Measurements from ENCODE around the gene AMN.

The AMN gene

DNA sequence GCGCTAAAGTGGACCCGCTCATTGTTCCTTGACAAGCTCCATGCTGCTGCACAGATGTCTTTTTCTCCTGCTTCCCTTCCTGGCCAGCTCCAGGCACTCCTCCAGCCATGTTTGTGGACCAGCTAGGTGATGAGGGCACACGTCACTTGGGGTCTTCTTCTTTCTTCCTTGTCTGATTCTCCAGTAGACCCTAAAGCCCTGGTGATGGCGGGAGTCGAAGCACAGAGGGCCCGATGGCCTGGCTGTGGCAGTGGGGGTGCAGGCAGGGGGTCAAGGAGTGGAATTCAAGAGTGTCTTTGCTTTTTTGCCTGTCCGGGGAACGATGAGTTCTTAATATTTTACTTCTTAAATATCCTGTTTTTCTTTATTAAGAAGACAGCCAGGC is 23.0 kb upstream of the AMN start:
- ATAC-seq = no peak

DNA sequence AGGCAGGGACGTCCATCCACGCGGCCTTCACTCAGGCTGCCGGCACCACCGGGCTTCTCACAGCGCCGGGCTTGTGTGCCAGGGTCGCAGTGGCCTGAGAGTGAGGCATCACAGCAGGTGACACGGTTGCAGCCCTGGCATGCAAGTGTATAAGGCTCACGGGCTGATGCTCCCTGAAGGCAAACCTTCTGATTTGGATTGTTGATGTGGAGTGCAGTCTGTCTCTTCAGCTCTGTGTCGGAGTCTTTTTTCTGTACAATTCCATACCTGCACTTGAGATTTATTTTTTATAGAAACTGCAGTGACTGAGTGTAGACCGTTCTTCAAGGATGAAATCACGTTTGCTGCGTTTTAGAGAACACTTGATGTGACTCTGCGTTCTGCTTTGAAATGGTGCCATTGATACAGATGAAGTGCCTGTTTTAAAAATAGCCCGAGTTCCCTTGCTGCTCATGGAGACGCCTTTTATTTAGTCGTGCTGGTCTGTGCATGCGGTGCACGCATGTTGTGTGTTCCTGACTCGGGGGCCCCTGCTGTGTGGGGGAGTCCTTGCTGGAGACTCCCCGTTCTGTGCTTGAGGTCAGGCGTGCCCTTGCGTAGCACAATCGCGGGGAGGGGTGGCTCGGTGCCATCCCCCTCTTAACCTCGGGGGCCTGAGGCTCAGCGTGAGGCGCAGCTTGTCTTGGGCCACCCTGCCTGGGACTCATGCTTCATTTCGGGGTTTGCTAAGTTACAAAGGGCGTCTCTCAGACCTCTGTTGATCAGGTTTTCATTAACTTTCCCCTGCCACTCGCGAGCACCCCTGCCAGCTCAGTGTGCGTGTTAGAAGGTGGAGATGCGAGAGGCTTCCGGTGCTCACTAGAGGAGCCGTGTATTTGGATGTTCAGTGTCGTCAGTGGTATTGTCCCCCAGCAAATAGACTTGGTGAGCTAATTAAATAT is 21.6 kb upstream of the AMN start:
- no peak for ATAC-seq

DNA sequence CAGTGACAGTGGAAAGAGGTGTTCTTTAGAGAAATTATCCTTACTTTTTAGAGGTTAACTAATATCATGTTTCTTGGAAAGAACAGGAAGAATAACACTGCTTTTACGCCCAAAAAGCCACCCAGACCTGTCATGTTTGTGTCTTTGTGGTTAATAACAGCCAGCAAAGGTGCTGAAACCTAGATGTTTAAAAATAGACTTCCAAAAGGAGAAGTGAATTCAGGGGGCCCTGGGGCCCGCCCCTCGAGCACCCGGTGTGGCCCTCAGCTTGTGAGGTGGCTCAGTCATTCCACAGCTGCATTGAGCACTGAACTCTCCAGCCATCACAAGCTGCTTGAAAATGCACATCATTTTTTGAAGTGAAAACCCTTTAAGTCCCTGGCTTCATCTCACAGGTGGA is 20.8 kb upstream of the AMN start:
- ATAC-seq = peak; percentile 20 to 41

DNA sequence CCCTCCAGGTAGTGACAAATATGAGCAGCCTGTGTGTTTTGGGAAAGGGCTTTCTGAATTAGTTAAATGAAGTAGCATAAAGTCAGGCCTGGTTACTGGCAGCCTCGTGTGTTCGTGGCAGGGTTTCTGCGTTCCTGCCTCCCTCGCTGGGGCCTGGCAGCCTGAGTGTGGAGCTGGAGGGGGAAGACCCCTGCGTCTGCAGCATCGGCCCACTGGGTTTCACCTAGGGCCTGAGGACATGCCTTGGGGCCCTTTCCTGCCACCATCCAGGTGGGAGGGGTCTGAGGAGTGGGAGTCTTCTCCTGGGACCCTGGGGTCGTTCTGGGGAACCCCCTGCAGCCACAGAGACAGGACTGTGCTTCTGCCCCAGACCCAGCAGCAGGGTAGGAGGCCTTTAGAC is 20.4 kb upstream of the AMN start:
- no peak for ATAC-seq

DNA sequence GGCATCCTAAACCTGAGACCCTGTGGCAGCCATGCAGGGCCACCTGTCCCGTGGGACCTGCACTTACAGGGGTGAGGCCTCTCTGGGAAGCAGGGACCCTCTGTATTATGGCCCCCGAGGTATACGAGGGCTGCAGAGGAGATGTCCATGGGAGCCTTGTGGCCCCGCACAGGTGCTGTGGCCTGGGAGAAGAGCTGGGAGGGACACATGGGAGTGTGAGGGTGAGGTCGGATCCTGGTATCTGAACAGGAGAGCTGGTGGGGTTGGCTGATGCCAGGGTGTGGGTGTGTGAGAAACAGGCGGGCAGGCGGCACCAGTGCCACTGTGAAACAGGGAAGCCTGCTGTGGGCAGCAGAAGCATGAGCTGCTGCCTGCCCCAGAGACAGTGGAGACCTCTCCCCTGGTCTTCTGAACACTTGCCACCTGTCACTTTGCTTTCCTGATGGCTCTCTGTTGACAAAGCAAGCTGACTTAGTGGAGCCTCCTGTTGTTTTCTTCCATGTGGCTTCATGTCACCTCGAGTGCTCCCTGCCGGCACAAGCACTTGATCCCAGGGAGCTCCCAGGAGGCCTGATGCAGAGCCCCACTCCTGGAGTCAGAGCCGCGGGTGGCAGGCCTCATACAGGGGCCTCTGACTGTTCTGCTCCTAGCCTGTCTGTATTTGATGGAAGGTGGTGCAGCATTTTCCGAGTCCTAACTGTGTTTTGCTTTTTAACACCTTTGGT is 19.8 kb upstream of the AMN start:
- ATAC-seq = no peak

DNA sequence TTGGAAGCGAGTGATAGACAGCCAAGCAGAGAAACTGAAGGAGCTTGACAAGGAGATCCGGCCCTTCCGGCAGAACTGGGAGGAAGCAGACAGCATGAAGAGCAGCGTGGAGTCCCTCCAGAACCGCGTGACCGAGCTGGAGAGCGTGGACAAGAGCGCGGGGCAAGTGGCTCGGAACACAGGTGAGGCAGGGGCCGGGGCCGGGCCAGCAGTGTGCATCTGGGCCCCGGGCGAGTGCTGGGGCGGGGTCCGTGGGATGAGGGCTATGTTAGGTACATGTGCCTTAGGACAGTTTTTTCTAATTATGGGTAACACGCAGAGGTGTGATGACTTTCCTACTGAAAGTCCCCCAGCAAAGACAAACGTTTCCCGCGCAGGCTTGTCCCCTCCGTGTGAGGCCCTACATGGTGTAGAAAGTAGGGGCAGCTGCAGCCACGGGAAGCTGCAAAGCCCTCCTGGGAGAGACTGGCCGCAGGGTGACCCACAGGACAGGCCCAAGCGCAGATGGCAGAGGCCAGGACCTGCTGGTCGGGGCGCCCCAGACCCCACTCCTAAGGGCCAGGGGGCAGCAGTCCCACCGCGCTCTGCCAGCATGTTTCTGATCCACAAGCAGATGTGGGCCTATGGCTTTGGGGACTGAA is 19.1 kb upstream of the AMN start:
- ATAC-seq = no peak

DNA sequence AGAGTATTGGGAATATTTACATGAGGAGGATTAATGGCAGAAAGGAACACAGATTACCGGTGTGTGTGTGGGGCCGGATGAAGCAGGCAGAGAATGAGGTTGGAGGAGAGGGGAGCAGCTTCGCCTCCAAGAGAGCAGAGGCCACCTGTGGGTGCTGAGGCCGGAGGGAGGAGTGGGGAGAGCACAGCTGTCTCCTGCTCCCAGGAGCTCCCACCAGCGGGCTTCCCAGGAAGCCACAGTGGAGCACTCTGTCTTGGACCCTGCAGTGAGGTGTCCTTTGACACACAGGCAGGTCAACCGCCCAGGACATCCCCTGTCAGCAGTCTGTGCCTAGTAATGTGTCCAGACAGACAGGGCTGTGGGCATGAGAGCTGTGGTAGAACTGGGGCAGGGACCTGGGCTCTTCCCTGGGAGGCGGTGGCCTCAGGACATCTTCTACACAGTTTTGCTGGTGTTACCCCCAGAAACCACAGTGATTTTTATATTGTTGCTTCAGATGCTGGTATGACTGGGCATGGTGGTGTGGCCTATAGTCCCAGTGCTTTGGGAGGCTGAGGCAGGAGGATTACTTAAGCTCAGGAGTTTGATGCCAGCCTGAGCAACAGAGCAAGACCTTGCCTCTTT is 18.5 kb upstream of the AMN start:
- ATAC-seq = no peak

DNA sequence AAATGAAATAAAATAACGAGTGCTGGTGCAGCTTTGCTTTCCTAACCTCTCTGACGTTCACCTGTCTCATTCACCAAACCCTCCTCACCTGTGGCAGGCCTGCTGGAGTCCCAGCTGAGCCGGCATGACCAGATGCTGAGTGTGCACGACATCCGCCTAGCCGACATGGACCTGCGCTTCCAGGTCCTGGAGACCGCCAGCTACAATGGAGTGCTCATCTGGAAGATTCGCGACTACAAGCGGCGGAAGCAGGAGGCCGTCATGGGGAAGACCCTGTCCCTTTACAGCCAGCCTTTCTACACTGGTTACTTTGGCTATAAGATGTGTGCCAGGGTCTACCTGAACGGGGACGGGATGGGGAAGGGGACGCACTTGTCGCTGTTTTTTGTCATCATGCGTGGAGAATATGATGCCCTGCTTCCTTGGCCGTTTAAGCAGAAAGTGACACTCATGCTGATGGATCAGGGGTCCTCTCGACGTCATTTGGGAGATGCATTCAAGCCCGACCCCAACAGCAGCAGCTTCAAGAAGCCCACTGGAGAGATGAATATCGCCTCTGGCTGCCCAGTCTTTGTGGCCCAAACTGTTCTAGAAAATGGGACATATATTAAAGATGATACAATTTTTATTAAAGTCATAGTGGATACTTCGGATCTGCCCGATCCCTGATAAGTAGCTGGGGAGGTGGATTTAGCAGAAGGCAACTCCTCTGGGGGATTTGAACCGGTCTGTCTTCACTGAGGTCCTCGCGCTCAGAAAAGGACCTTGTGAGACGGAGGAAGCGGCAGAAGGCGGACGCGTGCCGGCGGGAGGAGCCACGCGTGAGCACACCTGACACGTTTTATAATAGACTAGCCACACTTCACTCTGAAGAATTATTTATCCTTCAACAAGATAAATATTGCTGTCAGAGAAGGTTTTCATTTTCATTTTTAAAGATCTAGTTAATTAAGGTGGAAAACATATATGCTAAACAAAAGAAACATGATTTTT is 17.1 kb upstream of the AMN start:
- no peak for ATAC-seq

DNA sequence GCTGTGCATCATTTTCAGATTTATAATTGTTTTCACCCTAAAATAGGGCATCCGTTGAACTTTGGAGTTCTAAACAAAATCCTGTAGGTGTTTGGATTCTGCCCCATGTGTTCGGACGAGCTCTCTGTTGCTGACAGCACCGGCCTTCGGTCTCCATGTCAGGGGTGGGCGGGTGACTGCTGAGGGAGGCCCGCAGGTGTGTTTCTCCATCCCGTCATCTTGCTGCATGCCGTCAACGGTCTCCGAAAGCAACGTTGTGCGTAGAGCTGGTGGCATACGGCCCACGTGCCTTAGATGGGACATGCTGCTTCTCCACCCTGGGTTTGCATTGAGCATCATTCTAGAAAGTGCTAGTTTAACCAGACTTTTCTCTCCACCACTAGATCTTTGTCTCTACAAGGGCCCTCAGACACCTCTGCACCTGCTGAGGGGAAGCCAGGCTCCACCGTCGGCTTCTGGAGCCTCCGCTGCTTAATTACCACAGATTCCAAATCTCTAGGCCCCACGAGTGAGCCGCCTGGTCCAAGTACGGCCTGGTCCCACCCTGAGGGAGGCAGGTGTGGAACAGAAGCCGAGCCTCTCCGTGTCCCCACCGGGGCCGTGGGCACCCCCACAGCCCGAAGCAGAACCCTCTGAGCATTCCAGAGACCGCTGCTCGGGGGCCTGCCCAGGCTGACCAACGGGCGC is 15.7 kb upstream of the AMN start:
- ATAC-seq = no peak

DNA sequence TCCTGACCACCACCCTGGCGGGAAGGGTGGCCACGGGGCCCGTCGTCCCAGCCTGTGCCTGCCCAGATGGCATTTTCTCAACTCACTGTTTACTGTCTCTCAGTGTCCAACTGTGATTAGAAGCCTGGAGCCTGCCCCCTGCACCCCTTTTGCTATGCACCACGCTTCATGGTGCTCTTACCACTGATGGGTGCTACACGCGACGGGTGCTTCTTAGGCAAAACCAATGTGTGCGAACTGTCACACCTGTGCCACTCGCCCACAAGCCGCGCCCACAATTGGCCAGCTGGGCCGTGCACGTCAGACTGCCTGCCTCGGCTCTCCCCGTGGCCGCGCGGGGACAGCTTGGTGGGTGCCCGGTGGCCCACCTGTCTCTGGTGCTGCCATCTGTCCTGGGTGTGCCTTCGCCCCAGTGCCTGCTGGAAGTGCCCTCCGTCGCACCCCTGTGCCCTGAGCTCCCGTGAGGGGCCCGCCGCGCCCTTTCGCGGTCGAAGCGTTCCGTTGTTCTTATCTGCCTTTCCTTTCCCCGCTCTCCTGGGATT is 15.1 kb upstream of the AMN start:
- no peak for ATAC-seq

DNA sequence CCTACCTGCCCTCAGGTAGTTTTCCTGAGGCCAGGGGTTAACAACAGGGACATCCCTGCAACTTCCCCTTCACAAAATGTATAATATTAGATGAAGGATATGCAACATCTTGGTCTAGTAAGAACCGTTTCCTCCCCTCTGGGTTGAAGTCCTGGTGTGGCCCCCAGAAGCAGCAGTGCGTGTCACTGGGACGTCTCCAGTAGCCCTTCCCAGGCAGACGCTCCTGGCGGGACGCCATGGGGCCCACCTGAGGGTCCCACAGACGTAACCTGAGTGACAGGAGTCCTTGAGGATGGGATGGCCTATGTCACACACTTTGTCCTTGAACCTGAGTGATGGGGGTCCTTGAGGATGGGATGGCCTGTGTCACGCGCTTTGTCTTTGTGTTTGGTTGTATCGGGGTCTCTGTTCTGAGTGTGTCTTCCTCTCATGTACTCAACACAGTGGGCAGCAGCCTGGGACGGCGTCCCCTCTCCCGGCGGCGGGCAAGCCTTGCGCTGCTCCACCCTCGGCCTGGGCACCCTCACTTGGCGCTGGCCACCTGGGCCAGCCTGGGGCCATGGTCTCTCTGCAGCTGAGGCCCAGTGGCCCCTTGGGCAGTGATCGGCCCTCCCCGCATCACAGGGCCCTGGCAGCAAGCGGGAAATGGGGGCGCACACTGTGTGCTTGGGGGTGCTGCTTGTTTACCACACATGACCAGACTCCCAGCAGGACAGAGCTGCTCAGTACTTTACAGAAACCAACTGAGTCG is 14.3 kb upstream of the AMN start:
- ATAC-seq = no peak

DNA sequence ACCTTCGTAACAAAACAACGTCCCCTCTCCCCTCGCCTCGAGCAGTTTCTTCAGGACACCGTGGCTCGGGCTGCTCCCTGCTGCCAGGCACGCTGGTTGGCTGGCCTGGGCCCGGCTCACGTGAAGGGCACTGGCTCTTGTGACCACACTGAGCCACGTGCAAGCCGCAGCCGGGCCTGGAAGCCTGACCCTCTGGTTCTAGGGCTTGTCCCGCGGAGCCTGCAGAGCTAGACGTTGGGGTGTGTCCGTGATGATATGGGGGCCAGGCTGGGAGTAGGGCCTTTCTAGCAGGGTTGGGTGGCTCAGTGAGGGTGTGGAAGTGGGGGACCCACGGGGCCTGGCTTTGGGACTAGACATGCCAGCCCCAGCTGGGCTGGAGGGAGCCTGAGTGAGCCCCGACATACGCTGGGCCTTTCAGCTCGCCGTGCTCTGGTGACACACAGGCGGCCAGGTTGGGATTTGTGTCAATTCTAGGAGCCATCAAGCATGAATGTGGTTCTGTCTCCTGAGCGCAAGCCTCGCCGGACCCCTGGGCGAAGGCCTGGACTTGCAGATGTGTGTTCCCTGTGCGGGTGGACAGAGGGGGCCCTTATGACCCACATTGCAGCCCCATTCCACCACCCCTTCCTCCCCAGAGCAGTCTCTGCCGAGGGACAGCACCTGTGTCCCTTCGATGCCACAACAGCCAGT is 13.6 kb upstream of the AMN start:
- ATAC-seq = no peak

DNA sequence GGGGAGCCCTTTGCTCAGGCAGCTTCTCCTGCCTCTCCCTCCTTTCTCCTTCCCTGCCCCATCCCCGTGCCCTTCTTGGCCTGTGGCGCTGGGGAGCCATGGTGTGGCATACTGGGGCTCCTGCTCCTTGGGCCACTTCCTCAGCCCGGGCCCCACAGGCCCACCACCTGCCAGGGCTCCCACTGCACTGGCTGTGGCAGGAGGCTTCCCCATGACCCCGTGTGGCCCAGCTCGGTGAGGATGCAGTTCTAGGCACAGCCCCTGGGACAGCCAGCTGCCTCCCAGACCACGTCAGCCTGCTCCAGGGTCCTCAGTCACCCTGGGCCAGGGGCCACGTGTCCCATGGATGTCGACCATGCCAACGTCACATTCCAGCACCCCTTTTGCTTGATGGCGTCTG is 13.0 kb upstream of the AMN start:
- no peak for ATAC-seq

DNA sequence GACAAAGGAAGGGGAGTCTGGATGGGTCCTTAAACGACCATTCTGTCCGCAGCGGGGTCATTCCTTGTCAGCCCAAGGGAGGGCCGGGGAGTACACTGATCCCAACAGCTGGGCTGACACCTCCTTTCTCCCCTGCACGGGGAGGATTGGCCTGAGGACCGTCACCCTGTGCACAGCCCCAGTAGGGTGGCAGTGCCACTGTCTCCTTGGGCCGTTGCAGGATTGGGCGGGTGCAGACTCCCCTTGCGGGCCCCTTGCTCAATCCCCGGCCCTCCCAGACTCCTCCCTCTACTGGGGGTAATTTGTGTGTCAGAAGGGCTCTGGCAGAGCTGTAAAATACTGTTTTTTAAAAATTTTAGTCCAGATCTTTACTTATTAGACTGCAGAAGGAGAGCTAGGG is 12.6 kb upstream of the AMN start:
- ATAC-seq = no peak

DNA sequence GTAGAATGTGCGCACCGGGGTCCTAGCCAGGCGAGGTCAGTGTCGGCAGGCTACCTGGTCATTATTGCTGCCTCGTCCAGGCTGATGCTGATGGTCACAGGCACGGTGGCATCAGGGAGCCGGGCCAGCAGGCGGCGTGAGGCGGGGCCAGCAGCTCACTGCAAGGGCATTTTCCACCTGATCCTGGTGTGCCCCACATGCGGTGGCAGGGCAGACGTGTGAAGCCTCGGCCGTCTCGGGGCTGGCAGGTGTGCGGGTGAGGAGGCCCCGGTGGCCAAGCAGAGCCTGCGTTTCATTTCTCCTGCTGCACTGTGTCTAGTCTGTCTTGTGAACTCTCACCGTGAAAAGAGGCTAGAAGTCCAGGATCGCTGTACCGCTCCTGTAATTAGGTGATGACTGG is 12.0 kb upstream of the AMN start:
- no peak for ATAC-seq

DNA sequence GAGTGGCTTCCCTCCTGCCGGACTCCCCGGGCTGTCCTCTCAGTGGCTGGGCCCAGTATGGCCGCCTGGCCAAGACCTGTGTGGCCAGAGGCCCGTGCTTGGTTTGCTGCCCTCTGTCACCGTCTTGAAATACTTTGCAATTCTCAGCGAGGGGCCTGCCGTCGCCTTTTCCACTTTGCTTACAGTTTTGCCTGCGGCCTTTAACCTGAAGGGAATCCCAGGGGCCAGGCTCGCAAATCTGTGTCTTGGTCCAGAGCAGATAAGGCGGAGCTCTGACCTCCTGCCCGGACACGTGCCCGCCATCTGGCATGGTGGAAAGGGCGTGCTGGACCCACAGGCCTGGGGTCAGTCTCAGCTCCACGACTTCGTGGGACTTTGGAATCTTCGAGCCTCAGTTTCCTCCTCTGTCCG is 10.9 kb upstream of the AMN start:
- no peak for ATAC-seq

DNA sequence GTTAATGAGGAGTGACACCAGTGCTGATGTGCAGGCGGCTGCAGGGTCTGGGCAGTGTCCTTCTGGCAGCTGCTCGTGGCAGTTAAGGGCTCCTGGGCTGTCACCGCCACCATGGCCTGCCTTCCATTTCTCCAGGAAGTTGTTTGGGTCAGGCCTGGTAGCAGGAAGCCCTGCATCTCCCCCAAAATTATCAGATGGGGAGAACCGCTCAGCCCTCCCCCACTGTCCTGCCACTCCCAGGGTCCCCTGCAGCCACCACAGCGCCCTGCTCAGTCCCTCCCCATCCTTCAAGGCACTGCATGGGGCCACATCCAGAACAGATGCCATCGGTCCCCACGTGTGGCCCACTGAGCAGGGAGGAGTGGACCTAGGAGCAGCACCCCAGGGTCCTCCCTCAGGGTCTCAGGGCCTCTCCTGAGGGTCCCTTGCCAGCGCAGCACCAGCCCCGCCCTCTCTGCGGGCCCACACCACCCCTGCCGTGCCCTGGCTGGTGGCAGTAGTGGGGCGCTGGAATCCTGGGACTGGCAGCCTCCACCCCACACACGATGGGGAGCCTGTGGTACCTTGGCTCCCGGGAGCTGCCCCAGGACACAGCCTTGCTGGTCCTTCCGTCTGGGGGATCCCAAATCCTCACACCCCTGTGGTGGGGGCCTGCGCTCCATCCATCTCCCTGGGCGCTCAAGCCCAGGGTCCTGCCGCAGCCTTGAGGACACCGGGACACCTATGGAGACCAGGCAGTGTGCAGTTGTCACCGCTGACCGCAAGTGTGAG is 10.3 kb upstream of the AMN start:
- ATAC-seq = no peak

DNA sequence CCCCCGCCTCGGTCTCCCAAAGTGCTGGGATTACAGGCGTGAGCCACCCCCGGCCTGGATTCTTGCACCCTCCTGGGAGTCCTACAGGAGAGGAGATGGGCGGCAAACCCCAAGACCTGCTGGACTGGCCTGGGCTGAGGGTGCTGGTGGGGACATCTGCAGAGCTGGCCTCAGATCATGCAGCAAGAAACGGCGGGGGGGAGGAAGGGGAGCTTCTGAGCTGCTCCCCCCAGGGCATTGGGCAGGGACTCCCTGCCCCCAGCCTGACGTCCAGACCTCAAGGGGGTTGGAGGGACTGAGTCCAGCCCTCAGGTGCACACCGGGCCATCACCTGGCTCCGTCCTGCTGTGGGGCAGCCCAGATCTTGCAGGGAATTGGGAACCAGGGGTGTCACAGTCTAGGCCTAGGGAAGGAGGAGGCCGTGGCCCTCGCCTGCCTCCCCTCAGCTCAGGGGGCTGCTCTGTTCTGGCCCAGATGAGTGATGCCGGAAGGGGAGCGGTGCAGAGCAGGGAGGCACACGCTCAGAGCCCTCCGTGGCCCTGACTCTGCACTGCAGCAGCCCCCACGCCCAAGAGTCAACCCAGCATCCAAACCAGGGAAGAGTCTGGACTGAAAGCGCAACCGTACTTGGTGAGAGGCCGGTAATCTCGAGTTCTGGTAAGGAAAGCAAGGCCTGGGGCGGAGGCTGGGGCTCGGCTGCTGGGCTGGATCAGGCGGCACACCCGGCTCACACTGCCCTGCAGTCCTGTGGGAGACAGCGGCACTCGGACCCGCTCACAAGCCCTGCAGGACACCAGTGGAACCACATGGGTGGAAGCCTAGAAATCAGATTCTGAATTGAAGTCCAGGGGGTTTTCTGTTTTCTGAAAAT is 8.9 kb upstream of the AMN start:
- no peak for ATAC-seq
